ENCODE data around the gene RTN4RL2.

DNA sequence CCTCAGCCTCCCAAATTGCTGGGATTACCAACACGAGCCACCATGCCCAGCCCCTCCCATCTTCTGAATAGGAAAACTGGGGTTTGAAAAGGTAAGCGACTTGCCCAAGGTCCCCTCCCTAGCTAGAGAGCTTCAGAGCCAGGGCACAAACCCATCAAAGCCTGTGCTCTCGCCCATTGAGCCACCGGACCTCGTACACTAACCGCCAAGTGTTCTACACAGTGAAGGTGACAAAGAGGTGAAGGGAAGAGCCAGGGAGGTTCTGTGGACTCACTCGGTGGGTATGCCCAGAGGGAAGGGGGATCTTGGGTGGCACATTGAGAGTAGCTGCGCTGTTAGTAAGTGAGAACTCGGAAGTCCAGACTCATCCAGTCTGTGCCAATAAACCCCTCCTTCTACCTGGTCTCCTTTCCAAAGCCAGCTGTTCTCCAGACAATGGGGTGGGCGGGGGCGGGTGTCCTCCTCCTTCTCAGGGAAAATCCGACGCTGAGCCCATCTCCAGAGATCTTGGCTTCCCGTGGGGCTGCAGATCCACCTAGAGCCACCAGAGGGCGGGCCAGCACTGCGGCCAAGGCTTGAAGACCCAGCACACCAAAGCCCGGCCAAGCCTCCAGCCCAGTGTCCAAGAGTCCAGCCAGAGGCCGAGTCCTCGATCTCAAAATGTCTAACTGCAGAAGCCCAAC lies 3.2 kb upstream of the RTN4RL2 start:
- TF ChIP-seq, protein P1, sequence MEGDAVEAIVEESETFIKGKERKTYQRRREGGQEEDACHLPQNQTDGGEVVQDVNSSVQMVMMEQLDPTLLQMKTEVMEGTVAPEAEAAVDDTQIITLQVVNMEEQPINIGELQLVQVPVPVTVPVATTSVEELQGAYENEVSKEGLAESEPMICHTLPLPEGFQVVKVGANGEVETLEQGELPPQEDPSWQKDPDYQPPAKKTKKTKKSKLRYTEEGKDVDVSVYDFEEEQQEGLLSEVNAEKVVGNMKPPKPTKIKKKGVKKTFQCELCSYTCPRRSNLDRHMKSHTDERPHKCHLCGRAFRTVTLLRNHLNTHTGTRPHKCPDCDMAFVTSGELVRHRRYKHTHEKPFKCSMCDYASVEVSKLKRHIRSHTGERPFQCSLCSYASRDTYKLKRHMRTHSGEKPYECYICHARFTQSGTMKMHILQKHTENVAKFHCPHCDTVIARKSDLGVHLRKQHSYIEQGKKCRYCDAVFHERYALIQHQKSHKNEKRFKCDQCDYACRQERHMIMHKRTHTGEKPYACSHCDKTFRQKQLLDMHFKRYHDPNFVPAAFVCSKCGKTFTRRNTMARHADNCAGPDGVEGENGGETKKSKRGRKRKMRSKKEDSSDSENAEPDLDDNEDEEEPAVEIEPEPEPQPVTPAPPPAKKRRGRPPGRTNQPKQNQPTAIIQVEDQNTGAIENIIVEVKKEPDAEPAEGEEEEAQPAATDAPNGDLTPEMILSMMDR (IDR thresholded peaks at IDR 0.05) = peak; percentile 100
- TF ChIP-seq NFE2L1 (CRISPR knock-in tag; IDR thresholded peaks at IDR 0.05) = no peak
- TF ChIP-seq NR3C1 (CRISPR knock-in tag; conservative IDR thresholded peaks at IDR 0.05; ENCODE audit: low read depth) = no peak
- TF ChIP-seq SP1 (CRISPR knock-in tag; conservative IDR thresholded peaks at IDR 0.05) = no peak
- no peak for TF ChIP-seq ESRRA (CRISPR knock-in tag; IDR thresholded peaks at IDR 0.05; ENCODE audit: borderline replicate concordance)
- TF ChIP-seq JUN (CRISPR knock-in tag; IDR thresholded peaks at IDR 0.05) = no peak
- TF ChIP-seq FOXP1 (CRISPR knock-in tag; IDR thresholded peaks at IDR 0.05; ENCODE audit: borderline replicate concordance) = no peak
- TF ChIP-seq, protein P2, sequence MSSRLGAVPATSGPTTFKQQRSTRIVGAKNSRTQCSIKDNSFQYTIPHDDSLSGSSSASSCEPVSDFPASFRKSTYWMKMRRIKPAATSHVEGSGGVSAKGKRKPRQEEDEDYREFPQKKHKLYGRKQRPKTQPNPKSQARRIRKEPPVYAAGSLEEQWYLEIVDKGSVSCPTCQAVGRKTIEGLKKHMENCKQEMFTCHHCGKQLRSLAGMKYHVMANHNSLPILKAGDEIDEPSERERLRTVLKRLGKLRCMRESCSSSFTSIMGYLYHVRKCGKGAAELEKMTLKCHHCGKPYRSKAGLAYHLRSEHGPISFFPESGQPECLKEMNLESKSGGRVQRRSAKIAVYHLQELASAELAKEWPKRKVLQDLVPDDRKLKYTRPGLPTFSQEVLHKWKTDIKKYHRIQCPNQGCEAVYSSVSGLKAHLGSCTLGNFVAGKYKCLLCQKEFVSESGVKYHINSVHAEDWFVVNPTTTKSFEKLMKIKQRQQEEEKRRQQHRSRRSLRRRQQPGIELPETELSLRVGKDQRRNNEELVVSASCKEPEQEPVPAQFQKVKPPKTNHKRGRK (CRISPR knock-in tag; IDR thresholded peaks at IDR 0.05; ENCODE audit: borderline replicate concordance) = no peak
- TF ChIP-seq, protein P3, sequence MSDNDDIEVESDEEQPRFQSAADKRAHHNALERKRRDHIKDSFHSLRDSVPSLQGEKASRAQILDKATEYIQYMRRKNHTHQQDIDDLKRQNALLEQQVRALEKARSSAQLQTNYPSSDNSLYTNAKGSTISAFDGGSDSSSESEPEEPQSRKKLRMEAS (CRISPR knock-in tag; IDR thresholded peaks at IDR 0.05) = no peak
- TF ChIP-seq, protein P4, sequence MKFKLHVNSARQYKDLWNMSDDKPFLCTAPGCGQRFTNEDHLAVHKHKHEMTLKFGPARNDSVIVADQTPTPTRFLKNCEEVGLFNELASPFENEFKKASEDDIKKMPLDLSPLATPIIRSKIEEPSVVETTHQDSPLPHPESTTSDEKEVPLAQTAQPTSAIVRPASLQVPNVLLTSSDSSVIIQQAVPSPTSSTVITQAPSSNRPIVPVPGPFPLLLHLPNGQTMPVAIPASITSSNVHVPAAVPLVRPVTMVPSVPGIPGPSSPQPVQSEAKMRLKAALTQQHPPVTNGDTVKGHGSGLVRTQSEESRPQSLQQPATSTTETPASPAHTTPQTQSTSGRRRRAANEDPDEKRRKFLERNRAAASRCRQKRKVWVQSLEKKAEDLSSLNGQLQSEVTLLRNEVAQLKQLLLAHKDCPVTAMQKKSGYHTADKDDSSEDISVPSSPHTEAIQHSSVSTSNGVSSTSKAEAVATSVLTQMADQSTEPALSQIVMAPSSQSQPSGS (CRISPR knock-in tag; IDR thresholded peaks at IDR 0.05; ENCODE audit: borderline replicate concordance, low read depth) = no peak
- no peak for TF ChIP-seq CREM (CRISPR knock-in tag; IDR thresholded peaks at IDR 0.05)
- TF ChIP-seq, protein P5, sequence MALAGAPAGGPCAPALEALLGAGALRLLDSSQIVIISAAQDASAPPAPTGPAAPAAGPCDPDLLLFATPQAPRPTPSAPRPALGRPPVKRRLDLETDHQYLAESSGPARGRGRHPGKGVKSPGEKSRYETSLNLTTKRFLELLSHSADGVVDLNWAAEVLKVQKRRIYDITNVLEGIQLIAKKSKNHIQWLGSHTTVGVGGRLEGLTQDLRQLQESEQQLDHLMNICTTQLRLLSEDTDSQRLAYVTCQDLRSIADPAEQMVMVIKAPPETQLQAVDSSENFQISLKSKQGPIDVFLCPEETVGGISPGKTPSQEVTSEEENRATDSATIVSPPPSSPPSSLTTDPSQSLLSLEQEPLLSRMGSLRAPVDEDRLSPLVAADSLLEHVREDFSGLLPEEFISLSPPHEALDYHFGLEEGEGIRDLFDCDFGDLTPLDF (CRISPR knock-in tag; IDR thresholded peaks at IDR 0.05) = no peak
- TF ChIP-seq, protein P6, sequence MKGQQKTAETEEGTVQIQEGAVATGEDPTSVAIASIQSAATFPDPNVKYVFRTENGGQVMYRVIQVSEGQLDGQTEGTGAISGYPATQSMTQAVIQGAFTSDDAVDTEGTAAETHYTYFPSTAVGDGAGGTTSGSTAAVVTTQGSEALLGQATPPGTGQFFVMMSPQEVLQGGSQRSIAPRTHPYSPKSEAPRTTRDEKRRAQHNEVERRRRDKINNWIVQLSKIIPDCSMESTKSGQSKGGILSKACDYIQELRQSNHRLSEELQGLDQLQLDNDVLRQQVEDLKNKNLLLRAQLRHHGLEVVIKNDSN (CRISPR knock-in tag; IDR thresholded peaks at IDR 0.05) = no peak
- TF ChIP-seq NFATC4 (CRISPR knock-in tag; IDR thresholded peaks at IDR 0.05) = no peak

Data from WTC11 (cell line).